Astrocyte (in vitro differentiated cells and primary cell): Measurements from ENCODE around the gene RGS5. TPM values are rescaled to one million over a fixed set of nuclear protein-coding genes. Genes with fewer than 3 reads are reported as not detected.

ENCODE experiments used
- DNase-seq: peaks from one replicate; pipeline ENCODE4 v3.0.0-alpha.2; 2010; ENCODE audit warnings: low read depth
- FAIRE-seq: peaks from 2 replicates; lab custom pipeline; 2011; peaks lifted over from hg19 to GRCh38; lab: Jason Lieb, UNC
- H2AFZ ChIP-seq: 2 replicates; pipeline ENCODE4 v1.6.0; 2012; ENCODE audit warnings: low read depth, low read length, inconsistent platforms
- H3K27ac ChIP-seq: 2 replicates; pipeline ENCODE4 v1.5.1; 2011; ENCODE audit warnings: low read depth, low read length, inconsistent platforms
- H3K27me3 ChIP-seq: 2 replicates; pipeline ENCODE4 v1.6.0; 2011; ENCODE audit warnings: low read length, inconsistent platforms; ENCODE audit not compliant: insufficient read depth
- H3K36me3 ChIP-seq: 2 replicates; pipeline ENCODE4 v1.5.1; 2011; ENCODE audit warnings: low read length, inconsistent platforms; ENCODE audit not compliant: insufficient read depth
- H3K4me1 ChIP-seq: 2 replicates; pipeline ENCODE4 v1.5.1; 2011; ENCODE audit warnings: low read length, inconsistent platforms; ENCODE audit not compliant: insufficient read depth
- H3K4me2 ChIP-seq: 2 replicates; pipeline ENCODE4 v1.6.0; 2012; ENCODE audit warnings: low read length, inconsistent platforms
- H3K4me3 ChIP-seq: 2 replicates; pipeline ENCODE4 v1.5.1; 2011; ENCODE audit warnings: low read depth, mild to moderate bottlenecking, low read length, inconsistent platforms; ENCODE audit not compliant: insufficient read depth
- H3K79me2 ChIP-seq: 2 replicates; pipeline ENCODE4 v1.6.0; 2012; ENCODE audit warnings: mild to moderate bottlenecking, low read length, inconsistent platforms; ENCODE audit not compliant: insufficient read depth
- H3K9ac ChIP-seq: 2 replicates; pipeline ENCODE4 v1.6.0; 2012; ENCODE audit warnings: mild to moderate bottlenecking, low read length, inconsistent platforms
- H3K9me3 ChIP-seq: 2 replicates; pipeline ENCODE4 v1.5.1; 2012; ENCODE audit warnings: low read depth, mild to moderate bottlenecking, low read length, inconsistent platforms; ENCODE audit not compliant: insufficient read depth
- H4K20me1 ChIP-seq: 2 replicates; pipeline ENCODE4 v1.6.0; 2012; ENCODE audit warnings: low read length, inconsistent platforms; ENCODE audit not compliant: insufficient read depth
- H3K27ac Mint-ChIP-seq: one replicate; pipeline ENCODE4 v1.8.0; 2021; ENCODE audit warnings: mild to moderate bottlenecking, mixed read lengths; ENCODE audit not compliant: unreplicated experiment
- H3K27me3 Mint-ChIP-seq: one replicate; pipeline ENCODE4 v1.8.0; 2021; ENCODE audit warnings: low read depth, mixed read lengths; ENCODE audit not compliant: unreplicated experiment
- H3K36me3 Mint-ChIP-seq: one replicate; pipeline ENCODE4 v1.8.0; 2021; ENCODE audit warnings: low read depth, mixed read lengths; ENCODE audit not compliant: unreplicated experiment
- H3K4me1 Mint-ChIP-seq: one replicate; pipeline ENCODE4 v1.8.0; 2021; ENCODE audit warnings: low read depth, mixed read lengths; ENCODE audit not compliant: unreplicated experiment
- H3K4me3 Mint-ChIP-seq: one replicate; pipeline ENCODE4 v1.8.0; 2021; ENCODE audit warnings: mild to moderate bottlenecking, moderate library complexity, mixed read lengths; ENCODE audit not compliant: unreplicated experiment
- H3K9me3 Mint-ChIP-seq: one replicate; pipeline ENCODE4 v1.8.0; 2021; ENCODE audit warnings: mild to moderate bottlenecking, mixed read lengths; ENCODE audit not compliant: unreplicated experiment
- CTCF ChIP-seq: IDR thresholded peaks from 2 replicates; pipeline ENCODE4 v1.5.1; 2011; ENCODE audit warnings: low read depth, mild to moderate bottlenecking, inconsistent platforms, low read length, moderate library complexity; ENCODE audit not compliant: insufficient read depth
- EZH2 ChIP-seq: IDR thresholded peaks from 2 replicates; pipeline ENCODE4 v1.6.1; 2012; ENCODE audit warnings: mild to moderate bottlenecking, low read length, inconsistent platforms; ENCODE audit not compliant: insufficient read depth
- total RNA-seq: library from RNA; stranded (reverse); gene quantifications from 2 replicates; pipeline ENCODE4 v1.2.1, GENCODE V29; 2021

The RGS5 gene
- total RNA-seq, 1 donor from 2014 or later, result 24.1 TPM

GRCh38 chr1:163137556-163138265 lies 65.0 kb downstream of the RGS5 start:
- no peak for FAIRE-seq
- no peak overlapping the region for H2AFZ ChIP-seq
- no peak overlapping the region for H3K27ac Mint-ChIP-seq

GRCh38 chr1:163131981-163132380 lies 70.7 kb downstream of the RGS5 start:
- H3K36me3 ChIP-seq, result no peaks in the 10 kb centered on the region
- H3K9ac ChIP-seq, result no peak overlapping the region
- FAIRE-seq (no peak), DNase-seq (no peak)
- TF ChIP-seq EZH2 (no peak), CTCF (no peak)
- H3K27ac ChIP-seq, result no peak overlapping the region
- H3K4me1 ChIP-seq, result no peaks in the 10 kb centered on the region
- no peak overlapping the region for H2AFZ ChIP-seq
- Mint-ChIP-seq H3K36me3 (no peaks in the 10 kb centered on the region), H3K27me3 (no peaks in the 10 kb centered on the region), H3K4me1 (no peaks in the 10 kb centered on the region), H3K9me3 (no peaks in the 10 kb centered on the region), H3K27ac (no peak overlapping the region), H3K4me3 (no peak overlapping the region)
- no peaks in the 10 kb centered on the region for H3K9me3 ChIP-seq
- H3K4me3 ChIP-seq, result no peak overlapping the region
- H3K27me3 ChIP-seq, result no peaks in the 10 kb centered on the region
- H4K20me1 ChIP-seq, result no peaks in the 10 kb centered on the region
- H3K79me2 ChIP-seq, result no peaks in the 10 kb centered on the region
- H3K4me2 ChIP-seq, result no peak overlapping the region

More at GRCh38 chr1:163137556-163138265, 65.0 kb downstream of the RGS5 start:
- no peaks in the 10 kb centered on the region for H3K27me3 Mint-ChIP-seq
- H3K9me3 Mint-ChIP-seq, result no peaks in the 10 kb centered on the region
- no peak overlapping the region for H3K4me3 Mint-ChIP-seq
- no peaks in the 10 kb centered on the region for H3K4me1 Mint-ChIP-seq
- H4K20me1 ChIP-seq, result no peaks in the 10 kb centered on the region
- no peak overlapping the region for H3K4me3 ChIP-seq
- H3K79me2 ChIP-seq, result no peaks in the 10 kb centered on the region
- H3K4me2 ChIP-seq, result no peak overlapping the region
- no peak for DNase-seq
- no peaks in the 10 kb centered on the region for H3K36me3 ChIP-seq
- H3K9me3 ChIP-seq, result no peaks in the 10 kb centered on the region
- TF ChIP-seq EZH2, result no peak
- no peak for TF ChIP-seq CTCF
- no peaks in the 10 kb centered on the region for H3K27me3 ChIP-seq
- H3K27ac ChIP-seq, result no peak overlapping the region
- no peaks in the 10 kb centered on the region for H3K36me3 Mint-ChIP-seq
- no peaks in the 10 kb centered on the region for H3K4me1 ChIP-seq
- H3K9ac ChIP-seq, result no peak overlapping the region

GRCh38 chr1:163130225-163130856 lies 72.4 kb downstream of the RGS5 start:
- no peaks in the 10 kb centered on the region for H3K4me1 ChIP-seq
- no peak overlapping the region for H3K4me3 Mint-ChIP-seq
- H3K27me3 Mint-ChIP-seq, result no peaks in the 10 kb centered on the region
- H3K27ac Mint-ChIP-seq, result no peak overlapping the region
- H4K20me1 ChIP-seq, result no peaks in the 10 kb centered on the region
- H3K79me2 ChIP-seq, result no peaks in the 10 kb centered on the region
- TF ChIP-seq CTCF (no peak), EZH2 (no peak)
- H2AFZ ChIP-seq, result no peak overlapping the region
- no peaks in the 10 kb centered on the region for H3K4me1 Mint-ChIP-seq
- no peak overlapping the region for H3K4me2 ChIP-seq
- H3K36me3 Mint-ChIP-seq, result no peaks in the 10 kb centered on the region
- no peaks in the 10 kb centered on the region for H3K9me3 ChIP-seq
- DNase-seq (no peak), FAIRE-seq (no peak)
- no peaks in the 10 kb centered on the region for H3K36me3 ChIP-seq
- no peaks in the 10 kb centered on the region for H3K27me3 ChIP-seq
- H3K4me3 ChIP-seq, result no peak overlapping the region
- H3K9me3 Mint-ChIP-seq, result no peaks in the 10 kb centered on the region
- H3K9ac ChIP-seq, result no peak overlapping the region
- no peak overlapping the region for H3K27ac ChIP-seq
